GM23248 (cell line): Measurements from ENCODE around the gene SLC16A8.

Source experiments
- EZH2 ChIP-seq: fragments of 200-600 bp; sonication (generic); IDR thresholded peaks from 2 replicates; pipeline ENCODE4 v1.6.1; 2018; ENCODE audit warnings: antibody characterized with exemption, mild to moderate bottlenecking; ENCODE audit not compliant: insufficient read depth, poor library complexity, severe bottlenecking
- EZH2phosphoT487 ChIP-seq: fragments of 200-600 bp; sonication (generic); IDR thresholded peaks from 2 replicates; pipeline ENCODE4 v1.6.1; 2018; ENCODE audit warnings: antibody characterized with exemption, moderate library complexity, mild to moderate bottlenecking, low read depth; ENCODE audit not compliant: insufficient read depth

GRCh38 chr22:38107692-38108515, 23.9 kb upstream of the SLC16A8 start:
- TF ChIP-seq EZH2 = no peak
- no peak for TF ChIP-seq EZH2phosphoT487
